ENCODE measurements around the gene RSPH6A. TPM values are rescaled to one million over a fixed set of nuclear protein-coding genes. Genes with fewer than 3 reads are reported as not detected.

The RSPH6A gene
- total RNA-seq, 1 experiment from 2014 or later = not detected

GRCh38 chr19:45792470-45793177, 22.5 kb downstream of the RSPH6A start, which contains the start of gene DMWD:
Gene DMWD, minus strand, starts transcription at chr19:45792845. Its CDS starts 89 bp downstream, at chr19:45792756.
- peak within 1 kb of the TSS; percentile 87 for H3K4me2 ChIP-seq (ENCODE audit: low read depth, low read length, poor library complexity, severe bottlenecking)
- H3K79me2 ChIP-seq (ENCODE audit: low read length) = peaks cover 27% of the 10 kb centered on the region
- H3K36me3 ChIP-seq (ENCODE audit: insufficient read depth, low read length) = peaks cover 12% of the 10 kb centered on the region; the same call in 1 of the 2 replicates
- peak within 1 kb of the TSS; percentile 93 for H3K9ac ChIP-seq (ENCODE audit: low read length)
- no peaks in the 10 kb centered on the region for H3K27me3 ChIP-seq (ENCODE audit: low read length)
- peak within 1 kb of the TSS; percentile 64 for H3K27ac ChIP-seq (ENCODE audit: low read length)
- peaks cover 20% of the 10 kb centered on the region for H3K4me1 ChIP-seq (ENCODE audit: low read length)
- H3K9me3 ChIP-seq (ENCODE audit: low read length) = no peaks in the 10 kb centered on the region
- no peak within 1 kb of the TSS for H2AFZ ChIP-seq (ENCODE audit: low read length)
- H4K20me1 ChIP-seq (ENCODE audit: insufficient read depth, low read depth, low read length) = 0 out of 2 replicates have a peak, but pooled peaks cover 8% of the 10 kb centered on the region
- peak within 1 kb of the TSS; percentile 91 for H3K4me3 ChIP-seq (ENCODE audit: low read length)
- no peaks in the 10 kb centered on the region for H3K9me2 ChIP-seq (replicated peaks; ENCODE audit: insufficient read depth, low read length)
- peak; percentile 99 for DNase-seq

GRCh38 chr19:45791744-45792469, 23.2 kb downstream of the RSPH6A start:
- H3K36me3 ChIP-seq (ENCODE audit: insufficient read depth, low read length) = peaks cover 12% of the 10 kb centered on the region; the same call in 1 of the 2 replicates
- peak overlapping the region; percentile 87 for H3K4me2 ChIP-seq (ENCODE audit: low read depth, low read length, poor library complexity, severe bottlenecking)
- H3K9me3 ChIP-seq (ENCODE audit: low read length) = no peaks in the 10 kb centered on the region
- peaks cover 27% of the 10 kb centered on the region for H3K79me2 ChIP-seq (ENCODE audit: low read length)
- H3K27ac ChIP-seq (ENCODE audit: low read length) = peak overlapping the region; percentile 64
- peaks cover 20% of the 10 kb centered on the region for H3K4me1 ChIP-seq (ENCODE audit: low read length)
- no peaks in the 10 kb centered on the region for H3K27me3 ChIP-seq (ENCODE audit: low read length)
- peak; percentile 70 for DNase-seq
- H3K9me2 ChIP-seq (replicated peaks; ENCODE audit: insufficient read depth, low read length) = no peaks in the 10 kb centered on the region
- H3K9ac ChIP-seq (ENCODE audit: low read length) = peak overlapping the region; percentile 93
- H2AFZ ChIP-seq (ENCODE audit: low read length) = no peak overlapping the region
- H3K4me3 ChIP-seq (ENCODE audit: low read length) = peak overlapping the region; percentile 91
- 0 out of 2 replicates have a peak, but pooled peaks cover 8% of the 10 kb centered on the region for H4K20me1 ChIP-seq (ENCODE audit: insufficient read depth, low read depth, low read length)

GRCh38 chr19:45790942-45791341, 24.2 kb downstream of the RSPH6A start:
- peak overlapping the region; percentile 93 for H3K9ac ChIP-seq (ENCODE audit: low read length)
- H3K27ac ChIP-seq (ENCODE audit: low read length) = peak overlapping the region; percentile 64; the same call in 1 of the 2 replicates
- H3K9me3 ChIP-seq (ENCODE audit: low read length) = no peaks in the 10 kb centered on the region
- 0 out of 2 replicates have a peak, but pooled peaks cover 12% of the 10 kb centered on the region for H4K20me1 ChIP-seq (ENCODE audit: insufficient read depth, low read depth, low read length)
- peaks cover 12% of the 10 kb centered on the region; the same call in 1 of the 2 replicates for H3K36me3 ChIP-seq (ENCODE audit: insufficient read depth, low read length)
- peaks cover 20% of the 10 kb centered on the region for H3K4me1 ChIP-seq (ENCODE audit: low read length)
- H3K9me2 ChIP-seq (replicated peaks; ENCODE audit: insufficient read depth, low read length) = no peaks in the 10 kb centered on the region
- H2AFZ ChIP-seq (ENCODE audit: low read length) = no peak overlapping the region
- no peak for DNase-seq
- peak overlapping the region; percentile 91 for H3K4me3 ChIP-seq (ENCODE audit: low read length)
- H3K79me2 ChIP-seq (ENCODE audit: low read length) = peaks cover 27% of the 10 kb centered on the region
- H3K27me3 ChIP-seq (ENCODE audit: low read length) = no peaks in the 10 kb centered on the region
- H3K4me2 ChIP-seq (ENCODE audit: low read depth, low read length, poor library complexity, severe bottlenecking) = peak overlapping the region; percentile 87

GRCh38 chr19:45789035-45789786, 25.9 kb downstream of the RSPH6A start:
- H3K9me2 ChIP-seq (replicated peaks; ENCODE audit: insufficient read depth, low read length) = no peaks in the 10 kb centered on the region
- peaks cover 20% of the 10 kb centered on the region for H3K4me1 ChIP-seq (ENCODE audit: low read length)
- no peak overlapping the region for H3K4me2 ChIP-seq (ENCODE audit: low read depth, low read length, poor library complexity, severe bottlenecking)
- 0 out of 2 replicates have a peak, but pooled peaks cover 12% of the 10 kb centered on the region for H4K20me1 ChIP-seq (ENCODE audit: insufficient read depth, low read depth, low read length)
- no peak overlapping the region for H3K27ac ChIP-seq (ENCODE audit: low read length)
- H3K27me3 ChIP-seq (ENCODE audit: low read length) = no peaks in the 10 kb centered on the region
- H3K9me3 ChIP-seq (ENCODE audit: low read length) = no peaks in the 10 kb centered on the region
- no peak overlapping the region for H3K4me3 ChIP-seq (ENCODE audit: low read length)
- no peak overlapping the region for H2AFZ ChIP-seq (ENCODE audit: low read length)
- peaks cover 27% of the 10 kb centered on the region for H3K79me2 ChIP-seq (ENCODE audit: low read length)
- H3K9ac ChIP-seq (ENCODE audit: low read length) = no peak overlapping the region
- H3K36me3 ChIP-seq (ENCODE audit: insufficient read depth, low read length) = peaks cover 12% of the 10 kb centered on the region; the same call in 1 of the 2 replicates
- DNase-seq = no peak

GRCh38 chr19:45786533-45786894, 28.6 kb downstream of the RSPH6A start:
- Histone ChIP-seq H3K4me3 (ENCODE audit: low read length) (no peak overlapping the region), H3K9me3 (ENCODE audit: low read length) (no peaks in the 10 kb centered on the region), H3K4me2 (ENCODE audit: low read depth, low read length, poor library complexity, severe bottlenecking) (no peak overlapping the region), H3K4me1 (ENCODE audit: low read length) (peaks cover 9% of the 10 kb centered on the region), H3K79me2 (ENCODE audit: low read length) (peaks cover 20% of the 10 kb centered on the region), H3K27ac (ENCODE audit: low read length) (no peak overlapping the region), H3K27me3 (ENCODE audit: low read length) (no peaks in the 10 kb centered on the region), H2AFZ (ENCODE audit: low read length) (no peak overlapping the region), H3K9me2 (replicated peaks; ENCODE audit: insufficient read depth, low read length) (no peaks in the 10 kb centered on the region), H3K36me3 (ENCODE audit: insufficient read depth, low read length) (peaks cover 12% of the 10 kb centered on the region; the same call in 1 of the 2 replicates), H4K20me1 (ENCODE audit: insufficient read depth, low read depth, low read length) (0 out of 2 replicates have a peak, but pooled peaks cover 15% of the 10 kb centered on the region), H3K9ac (ENCODE audit: low read length) (no peak overlapping the region)
- no peak for DNase-seq

GRCh38 chr19:45785781-45786532, 29.2 kb downstream of the RSPH6A start:
- no peak overlapping the region for H2AFZ ChIP-seq (ENCODE audit: low read length)
- no peaks in the 10 kb centered on the region for H3K27me3 ChIP-seq (ENCODE audit: low read length)
- H3K27ac ChIP-seq (ENCODE audit: low read length) = no peak overlapping the region
- no peaks in the 10 kb centered on the region for H3K9me2 ChIP-seq (replicated peaks; ENCODE audit: insufficient read depth, low read length)
- no peak overlapping the region for H3K4me3 ChIP-seq (ENCODE audit: low read length)
- no peak overlapping the region for H3K9ac ChIP-seq (ENCODE audit: low read length)
- peaks cover 12% of the 10 kb centered on the region; the same call in 1 of the 2 replicates for H3K36me3 ChIP-seq (ENCODE audit: insufficient read depth, low read length)
- H3K79me2 ChIP-seq (ENCODE audit: low read length) = peaks cover 14% of the 10 kb centered on the region
- H3K9me3 ChIP-seq (ENCODE audit: low read length) = no peaks in the 10 kb centered on the region
- no peak overlapping the region for H3K4me2 ChIP-seq (ENCODE audit: low read depth, low read length, poor library complexity, severe bottlenecking)
- no peak for DNase-seq
- H3K4me1 ChIP-seq (ENCODE audit: low read length) = peaks cover 4% of the 10 kb centered on the region
- 0 out of 2 replicates have a peak, but pooled peaks cover 11% of the 10 kb centered on the region for H4K20me1 ChIP-seq (ENCODE audit: insufficient read depth, low read depth, low read length)

GRCh38 chr19:45785097-45785496, 30.0 kb downstream of the RSPH6A start:
- Histone ChIP-seq H3K9me3 (ENCODE audit: low read length) (no peaks in the 10 kb centered on the region), H3K36me3 (ENCODE audit: insufficient read depth, low read length) (peaks cover 9% of the 10 kb centered on the region; the same call in 1 of the 2 replicates), H3K79me2 (ENCODE audit: low read length) (peaks cover 8% of the 10 kb centered on the region; the same call in 1 of the 2 replicates), H3K4me2 (ENCODE audit: low read depth, low read length, poor library complexity, severe bottlenecking) (no peak overlapping the region), H3K4me1 (ENCODE audit: low read length) (peaks cover under 1% of the 10 kb centered on the region; the same call in 1 of the 2 replicates), H2AFZ (ENCODE audit: low read length) (no peak overlapping the region), H3K9ac (ENCODE audit: low read length) (no peak overlapping the region), H3K27me3 (ENCODE audit: low read length) (no peaks in the 10 kb centered on the region), H4K20me1 (ENCODE audit: insufficient read depth, low read depth, low read length) (peaks cover 12% of the 10 kb centered on the region; the same call in 1 of the 2 replicates), H3K9me2 (replicated peaks; ENCODE audit: insufficient read depth, low read length) (no peaks in the 10 kb centered on the region), H3K27ac (ENCODE audit: low read length) (no peak overlapping the region), H3K4me3 (ENCODE audit: low read length) (no peak overlapping the region)
- DNase-seq = no peak

Measured in Karpas-422 (cell line).